NOMO-1 treated with dmso at 0.1 percent for 144 hours (cell line): ENCODE measurements around the gene TANC1.

Experiments
- DNase-seq: peaks from one replicate; lab custom pipeline; 2025; ENCODE audit not compliant: unreplicated experiment; lab: John Stamatoyannopoulos, UW

TANC1 gene

GRCh38 chr2:159211447-159212396 is 243.3 kb downstream of the TANC1 start:
- no peak for DNase-seq

DNA sequence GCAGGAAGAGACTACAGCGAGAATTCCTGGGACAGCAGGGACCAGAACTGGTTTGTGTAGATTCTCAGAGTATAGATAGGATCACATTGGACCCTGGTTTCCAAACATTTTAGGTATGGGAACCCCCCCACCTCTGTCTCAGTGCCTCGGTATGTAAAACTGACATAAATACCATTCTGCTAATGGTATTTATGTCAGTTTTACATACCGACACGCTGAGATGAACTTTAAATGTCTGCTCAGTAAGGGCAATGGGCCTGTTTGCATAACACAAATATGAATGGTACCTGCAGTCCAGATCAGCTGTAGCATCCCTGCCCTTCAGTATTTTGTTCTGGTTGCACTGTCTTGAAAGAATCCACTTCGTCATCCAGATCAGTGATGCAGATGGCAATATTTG is 244.9 kb downstream of the TANC1 start:
- DNase-seq, result no peak

- DNase-seq, result no peak
Measured at GRCh38 chr2:159214325-159214865, 246.0 kb downstream of the TANC1 start.

- no peak for DNase-seq
Measured at GRCh38 chr2:159215116-159215515, 246.7 kb downstream of the TANC1 start.

- no peak for DNase-seq
Measured at GRCh38 chr2:159217676-159218075, 249.2 kb downstream of the TANC1 start.

- no peak for DNase-seq
Measured at GRCh38 chr2:159218389-159218788, 249.9 kb downstream of the TANC1 start.

DNA sequence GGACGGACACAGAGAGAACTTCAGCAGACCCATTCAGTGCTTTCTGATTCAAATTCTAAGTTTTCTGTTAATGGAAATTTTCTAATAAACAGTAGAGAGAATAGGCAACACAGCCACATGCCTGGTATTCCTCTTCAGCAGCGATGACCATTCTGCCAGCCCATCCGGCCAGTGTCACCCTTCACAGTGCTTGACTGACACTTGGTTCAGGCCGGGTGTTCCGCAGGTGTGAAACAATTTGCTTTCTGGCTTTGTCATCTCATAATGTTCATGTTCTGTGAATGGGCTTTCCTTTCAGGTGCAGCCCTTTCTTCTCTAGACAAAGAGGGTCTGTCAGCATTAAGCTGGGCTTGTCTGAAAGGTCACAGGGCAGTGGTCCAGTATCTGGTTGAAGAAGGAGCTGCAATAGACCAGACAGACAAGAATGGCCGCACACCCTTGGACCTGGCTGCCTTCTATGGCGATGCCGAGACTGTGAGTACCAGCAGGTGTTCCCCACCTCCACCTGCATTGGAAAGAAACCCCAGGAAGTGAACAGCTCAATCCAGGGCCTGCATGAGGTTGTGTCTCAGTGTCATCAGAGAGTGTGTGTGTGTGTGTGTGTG is 251.1 kb downstream of the TANC1 start:
- no peak for DNase-seq

- DNase-seq, result no peak
Measured at GRCh38 chr2:159224061-159224813, 255.8 kb downstream of the TANC1 start.

- DNase-seq, result no peak
Measured at GRCh38 chr2:159225025-159226016, 256.9 kb downstream of the TANC1 start.

DNA sequence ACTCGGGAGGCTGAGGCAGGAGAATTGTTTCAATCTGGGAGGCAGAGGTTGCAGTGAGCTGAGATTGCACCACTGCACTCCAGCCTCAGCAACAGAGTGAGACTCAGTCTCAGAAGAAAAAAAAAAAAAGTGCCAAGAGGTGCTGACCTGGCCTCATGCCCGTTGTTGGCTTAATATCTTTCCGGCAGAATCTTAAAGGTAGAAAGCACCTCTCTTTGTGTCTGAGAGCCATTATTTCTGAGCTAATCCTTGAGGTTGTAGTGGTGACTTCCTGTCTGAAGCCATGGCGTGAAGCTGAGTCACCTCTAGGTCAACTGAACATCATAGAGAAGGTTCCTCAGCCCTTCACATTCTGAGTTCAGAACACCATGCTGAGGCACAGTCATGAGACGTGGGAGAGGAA is 257.6 kb downstream of the TANC1 start:
- peak; percentile 26 for DNase-seq

GRCh38 chr2:159226608-159227385 is 258.4 kb downstream of the TANC1 start:
- DNase-seq, result no peak

DNA sequence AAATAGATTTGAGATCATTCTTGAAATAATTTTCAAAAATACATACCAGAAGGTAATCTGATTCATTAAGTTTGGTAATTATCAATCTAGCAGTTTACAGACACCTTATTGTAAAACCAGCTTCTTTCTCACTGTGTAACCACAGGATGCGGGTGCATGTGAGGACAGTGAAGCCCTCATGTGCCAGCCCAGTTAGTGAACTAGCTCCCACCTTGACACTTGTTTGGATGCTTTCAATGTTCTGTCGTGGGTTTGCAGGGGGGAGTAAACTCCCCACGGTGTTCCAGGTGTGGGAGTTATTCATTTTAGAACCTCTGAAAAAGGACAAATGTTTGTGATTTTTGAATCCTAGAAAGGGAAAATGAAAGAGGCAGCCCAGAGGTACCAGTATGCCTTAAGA is 259.0 kb downstream of the TANC1 start:
- DNase-seq, result no peak

- no peak for DNase-seq
Measured at GRCh38 chr2:159228081-159228581, 259.7 kb downstream of the TANC1 start.

GRCh38 chr2:159229476-159230144 is 261.2 kb downstream of the TANC1 start:
- DNase-seq, result no peak

DNA sequence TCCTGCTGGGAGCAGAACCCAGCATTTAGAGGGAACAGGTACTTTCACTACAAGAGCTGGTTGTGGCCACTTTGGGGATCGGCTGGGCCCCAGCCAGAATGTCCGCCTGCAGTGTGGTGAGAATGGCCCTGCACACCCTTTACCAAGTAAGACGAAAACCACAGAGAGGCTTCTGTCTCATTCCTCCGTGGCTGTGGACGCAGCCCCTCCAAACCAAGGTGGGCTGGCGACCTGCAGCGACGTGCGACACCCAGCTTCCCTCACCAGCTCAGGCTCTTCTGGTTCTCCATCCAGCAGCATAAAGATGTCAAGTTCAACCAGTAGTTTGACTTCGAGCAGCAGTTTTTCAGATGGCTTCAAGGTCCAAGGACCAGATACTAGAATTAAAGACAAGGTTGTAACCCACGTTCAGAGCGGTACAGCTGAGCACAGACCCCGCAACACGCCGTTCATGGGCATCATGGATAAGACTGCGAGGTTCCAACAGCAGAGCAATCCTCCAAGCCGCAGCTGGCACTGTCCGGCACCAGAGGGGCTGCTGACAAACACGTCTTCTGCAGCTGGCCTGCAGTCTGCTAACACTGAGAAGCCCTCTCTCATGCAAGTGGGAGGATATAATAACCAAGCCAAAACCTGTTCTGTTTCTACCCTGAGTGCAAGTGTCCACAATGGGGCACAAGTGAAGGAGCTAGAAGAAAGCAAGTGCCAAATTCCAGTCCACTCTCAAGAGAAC is 261.9 kb downstream of the TANC1 start:
- no peak for DNase-seq

- no peak for DNase-seq
Measured at GRCh38 chr2:159232456-159233170, 264.2 kb downstream of the TANC1 start.

- DNase-seq, result no peak
Measured at GRCh38 chr2:159234868-159235267, 266.4 kb downstream of the TANC1 start.
